Ovary (tissue), 9 donors: ENCODE results near the gene DTNBP1. TPM values are rescaled to one million over a fixed set of nuclear protein-coding genes. Genes with fewer than 3 reads are reported as not detected.

Experiments used
- DNase-seq, 5 donors: peaks; one replicate each; pipeline ENCODE4 v3.0.0-alpha.2; 2019 to 2020
- H3K27ac ChIP-seq, 2 donors: fragments of 200-600 bp; one replicate each; pipeline versions ENCODE4 v1.5.1 to v1.8.0; 2019 to 2022
- H3K27me3 ChIP-seq: fragments of 200-600 bp; one replicate; pipeline ENCODE4 v1.8.0; 2022
- H3K36me3 ChIP-seq: fragments of 200-600 bp; sonication (generic); one replicate; pipeline ENCODE4 v1.5.1; 2019
- H3K4me1 ChIP-seq: one replicate; pipeline ENCODE4 v1.8.1; 2013; ENCODE audit warnings: mild to moderate bottlenecking, moderate library complexity; ENCODE audit not compliant: insufficient read depth
- H3K4me3 ChIP-seq: fragments of 200-600 bp; sonication (generic); one replicate; pipeline ENCODE4 v1.5.1; 2017
- H3K9me3 ChIP-seq, 2 donors: fragments of 200-600 bp in 1 of 2; sonication (generic) in 1 of 2; one replicate each; pipeline versions ENCODE4 v1.5.1 to v1.8.1; 2013 to 2019; ENCODE audit warnings: mild to moderate bottlenecking in 1 of 2, moderate library complexity in 1 of 2
- EP300 ChIP-seq: sonication (generic); formaldehyde crosslinking; IDR thresholded peaks from one replicate; pipeline ENCODE4 v1.6.1; 2017; ENCODE audit warnings: antibody characterized with exemption
- POLR2A ChIP-seq: fragments of 450-650 bp; IDR thresholded peaks from one replicate; pipeline ENCODE4 v1.6.1; 2017; ENCODE audit warnings: antibody characterized with exemption, mild to moderate bottlenecking, moderate library complexity
- WGBS, 3 donors: extraction: QIAGEN DNeasy Blood & Tissue Kit in 1 of 3; methylation state at CpG; one replicate each; pipeline versions ENCODE4 v1.1.5 to v1.1.7; 2013 to 2017; 5-methylcytosine and 5-hydroxymethylcytosine counted together
- intact Hi-C, 4 donors: fragments of 100-400 bp; cut with DNase I; formaldehyde crosslinking; loops; one replicate each; pipeline versions ENCODE4 v1.11.0 to v1.15.1; 2022 to 2023
- polyA plus RNA-seq, 2 donors: library from polyadenylated mRNA; stranded (reverse); fragments of 200-250 nt in 1 of 2; fragments of 350-450 nt in 1 of 2; fragmentation: Illumina TruSeq in 1 of 2; extraction: RNeasy Lipid Tissue Mini Kit (QIAGEN cat#74804) in 1 of 2; gene quantifications; one replicate each; pipeline ENCODE4 v1.2.3, GENCODE V29; 2013 to 2014
- total RNA-seq, 7 donors: library from RNA; depleted of rRNA in 2 of 7; stranded (reverse); fragments of >200 nt in 2 of 7; fragmentation: NEBNext Ultra II Directional in 3 of 7; extraction: Animal tissue kit (Norgen Biotek cat#: 25700) in 3 of 7; gene quantifications; one replicate each; pipeline versions ENCODE4 v1.1.0 to v1.2.4, GENCODE V29; 2016 to 2023
- TF ChIP-seq, protein P1 (sequence below), 3 donors: fragments of 450-650 bp in 2 of 3; fragments of 200-600 bp in 1 of 3; IDR thresholded peaks; one replicate each; pipeline versions ENCODE4 v1.5.1 to v1.8.0; 2016 to 2022; ENCODE audit warnings: antibody characterized with exemption in 3 of 3, mild to moderate bottlenecking in 1 of 3
- donor health status: DM: no; HTN: no; CAD: no; lungs with moderate emphysema.
- donor health status: DM: no; HTN: no; CAD: no.
- donor health status: Bipolar disorder and iron deficiency.
- donor health status: DM: yes; HTN: yes; CAD: no.
- donor health status: DM: no; HTN: no; CAD: no.
- donor health status: DM: yes; HTN: yes; CAD: no.

Gene DTNBP1
- total and polyA plus RNA-seq, 9 donors: 11.0 to 21.4 (median 15.6) TPM

DNA sequence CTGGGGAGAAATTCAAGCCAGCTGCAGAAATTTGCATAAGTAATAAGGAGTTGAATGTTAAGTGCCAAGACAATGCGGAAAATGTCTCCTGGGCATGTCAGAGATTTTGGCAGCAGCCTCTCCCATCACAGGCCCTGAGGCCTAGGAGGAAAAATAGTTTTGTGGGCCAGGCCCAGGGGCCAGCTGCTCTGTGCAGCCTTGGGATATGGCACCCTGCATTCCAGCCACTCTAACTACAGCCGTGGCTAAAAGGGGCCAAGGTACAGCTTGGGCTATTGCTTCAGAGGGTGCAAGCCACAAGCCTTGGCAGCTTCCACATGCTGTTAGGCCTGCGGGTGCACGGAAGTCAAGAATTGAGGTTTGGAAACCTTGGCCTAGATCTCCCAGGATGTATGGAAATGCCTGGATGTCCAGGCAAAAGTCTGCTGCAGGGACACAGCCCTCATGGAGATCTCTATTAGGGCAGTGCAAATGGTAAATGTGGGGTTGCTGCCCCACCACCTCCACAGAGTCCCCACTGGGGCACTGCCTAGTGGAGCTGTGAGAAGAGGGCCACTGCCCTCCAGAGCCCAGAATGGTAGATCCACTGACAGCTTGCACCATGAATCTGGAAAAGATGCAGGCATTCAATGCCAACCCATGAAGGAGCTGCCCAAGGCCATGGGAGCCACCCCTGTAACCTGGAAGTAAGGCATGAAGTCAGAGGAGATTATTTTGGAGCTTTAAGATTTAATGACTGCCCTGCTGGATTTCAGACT is 126.5 kb downstream of the DTNBP1 start:
- 67 to 87% (median 74%) methylated on average over 4 of the region's 4 CpGs for WGBS, 3 donors

DNA sequence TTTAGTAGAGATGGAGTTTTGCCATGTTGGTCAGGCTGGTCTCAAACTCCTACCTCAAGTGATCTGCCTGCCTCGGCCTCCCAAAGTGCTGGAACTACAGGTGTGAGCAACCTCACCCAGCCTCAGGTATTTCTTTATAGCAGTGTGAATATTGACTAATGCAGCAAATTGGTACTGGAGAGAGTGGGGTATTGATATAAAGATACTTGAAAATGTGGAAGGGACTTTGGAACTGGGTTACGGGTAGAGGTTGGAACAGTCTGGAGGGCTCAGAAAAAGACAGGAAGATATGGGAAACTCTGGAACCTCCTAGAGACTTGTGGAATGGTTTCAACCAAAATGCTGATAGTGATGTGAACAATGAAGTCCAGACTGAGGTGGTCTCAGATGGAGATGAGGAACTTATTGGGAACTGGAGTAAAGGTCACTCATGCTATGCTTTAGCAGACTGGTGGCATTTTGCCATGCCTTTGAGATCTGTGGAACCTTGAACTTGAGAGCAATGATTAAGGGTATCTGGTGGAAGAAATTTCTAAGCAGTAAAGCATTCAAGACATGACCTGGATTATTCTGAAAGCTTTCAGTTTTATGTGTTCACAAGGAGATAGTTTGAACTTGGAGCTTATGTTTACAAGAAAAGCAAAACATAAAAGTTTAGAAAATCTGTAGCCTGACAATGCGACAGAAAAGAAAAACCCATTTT is 127.2 kb downstream of the DTNBP1 start:
- Histone ChIP-seq H3K36me3 (no peaks in the 10 kb centered on the region), H3K4me1 (no peaks in the 10 kb centered on the region), H3K4me3 (no peak overlapping the region), H3K27ac (no peak overlapping the region), H3K27me3 (no peaks in the 10 kb centered on the region), H3K9me3 (no peaks in the 10 kb centered on the region)
- DNase-seq: no peak
- TF ChIP-seq EP300: no peak
- TF ChIP-seq, protein P1, sequence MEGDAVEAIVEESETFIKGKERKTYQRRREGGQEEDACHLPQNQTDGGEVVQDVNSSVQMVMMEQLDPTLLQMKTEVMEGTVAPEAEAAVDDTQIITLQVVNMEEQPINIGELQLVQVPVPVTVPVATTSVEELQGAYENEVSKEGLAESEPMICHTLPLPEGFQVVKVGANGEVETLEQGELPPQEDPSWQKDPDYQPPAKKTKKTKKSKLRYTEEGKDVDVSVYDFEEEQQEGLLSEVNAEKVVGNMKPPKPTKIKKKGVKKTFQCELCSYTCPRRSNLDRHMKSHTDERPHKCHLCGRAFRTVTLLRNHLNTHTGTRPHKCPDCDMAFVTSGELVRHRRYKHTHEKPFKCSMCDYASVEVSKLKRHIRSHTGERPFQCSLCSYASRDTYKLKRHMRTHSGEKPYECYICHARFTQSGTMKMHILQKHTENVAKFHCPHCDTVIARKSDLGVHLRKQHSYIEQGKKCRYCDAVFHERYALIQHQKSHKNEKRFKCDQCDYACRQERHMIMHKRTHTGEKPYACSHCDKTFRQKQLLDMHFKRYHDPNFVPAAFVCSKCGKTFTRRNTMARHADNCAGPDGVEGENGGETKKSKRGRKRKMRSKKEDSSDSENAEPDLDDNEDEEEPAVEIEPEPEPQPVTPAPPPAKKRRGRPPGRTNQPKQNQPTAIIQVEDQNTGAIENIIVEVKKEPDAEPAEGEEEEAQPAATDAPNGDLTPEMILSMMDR (IDR thresholded peaks at IDR 0.05): no peak
- TF ChIP-seq POLR2A: no peak
- intact Hi-C loops: no loop called here
- WGBS, 3 donors: 81 to 89% (median 84%) methylated on average over 3 of the region's 3 CpGs

More for the DNA sequence above, 126.5 kb downstream of the DTNBP1 start:
- Histone ChIP-seq H3K36me3 (no peaks in the 10 kb centered on the region), H3K4me1 (no peaks in the 10 kb centered on the region), H3K27me3 (no peaks in the 10 kb centered on the region), H3K4me3 (no peak overlapping the region), H3K27ac (no peak overlapping the region), H3K9me3 (no peaks in the 10 kb centered on the region)
- DNase-seq: no peak
- no peak for TF ChIP-seq EP300
- no peak for TF ChIP-seq POLR2A
- TF ChIP-seq, protein P1 (IDR thresholded peaks at IDR 0.05): no peak
- intact Hi-C loops: no loop called here

DNA sequence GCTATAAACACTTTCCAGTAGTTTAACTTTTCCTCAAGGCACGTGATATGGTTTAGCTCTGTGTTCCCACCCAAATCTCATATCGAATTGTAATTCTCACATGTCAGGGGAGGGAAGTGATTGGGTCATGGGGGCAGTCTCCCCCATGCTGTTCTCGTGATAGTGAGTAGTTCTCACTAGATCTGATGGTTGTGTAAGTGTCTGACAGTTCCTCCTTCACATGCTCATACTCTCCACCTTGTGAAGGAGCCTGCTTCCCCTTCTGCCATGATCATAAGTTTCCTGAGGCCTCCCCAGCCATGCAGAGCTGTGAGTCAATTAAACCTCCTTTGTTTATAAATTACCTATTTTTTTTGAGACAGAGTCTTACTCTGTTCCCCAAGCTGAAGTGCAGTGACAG is 127.9 kb downstream of the DTNBP1 start:
- WGBS, 3 donors: 73 to 89% (median 81%) methylated on average over 3 of the region's 3 CpGs
- TF ChIP-seq POLR2A (no peak), EP300 (no peak)
- TF ChIP-seq, protein P1 (IDR thresholded peaks at IDR 0.05): no peak
- H3K4me3 ChIP-seq: no peak overlapping the region
- no peaks in the 10 kb centered on the region for H3K4me1 ChIP-seq
- no peak overlapping the region for H3K27ac ChIP-seq
- intact Hi-C loops: no loop called here
- no peaks in the 10 kb centered on the region for H3K27me3 ChIP-seq
- H3K9me3 ChIP-seq: no peaks in the 10 kb centered on the region
- no peaks in the 10 kb centered on the region for H3K36me3 ChIP-seq
- DNase-seq: no peak

GRCh38 chr6:15533379-15534026 is 129.3 kb downstream of the DTNBP1 start:
- no peaks in the 10 kb centered on the region for H3K9me3 ChIP-seq
- no peaks in the 10 kb centered on the region for H3K4me1 ChIP-seq
- no peak for DNase-seq
- TF ChIP-seq POLR2A (no peak), EP300 (no peak)
- TF ChIP-seq, protein P1 (IDR thresholded peaks at IDR 0.05): no peak
- no peaks in the 10 kb centered on the region for H3K27me3 ChIP-seq
- no peaks in the 10 kb centered on the region for H3K36me3 ChIP-seq
- H3K27ac ChIP-seq: no peak overlapping the region
- no peak overlapping the region for H3K4me3 ChIP-seq
- intact Hi-C loops: no loop called here
- 87 to 95% (median 90%) methylated on average over 12 of the region's 12 CpGs for WGBS, 3 donors
